Measurements from ENCODE around the gene PRB4. TPM values are rescaled to one million over a fixed set of nuclear protein-coding genes. Genes with fewer than 3 reads are reported as not detected.
A peak's percentile ranks its signal among the peaks of the same experiment; 100 is the strongest.

Gene PRB4
- total RNA-seq, 1 experiment from 2014 or later, result not detected

GRCh38 chr12:11347810-11348209, 37.6 kb upstream of the PRB4 start:
- H3K36me3 Mint-ChIP-seq (ENCODE audit: insufficient read depth in 1 of 3, low read depth in 3 of 3), result no peaks in the 10 kb centered on the region
- H3K4me2 ChIP-seq (ENCODE audit: insufficient read depth, insufficient read length, low read length), result no peak overlapping the region
- no peak overlapping the region for H2AFZ ChIP-seq (ENCODE audit: low read length)
- no peaks in the 10 kb centered on the region for H3K27me3 ChIP-seq (ENCODE audit: insufficient read depth, low read length)
- H3K23me2 ChIP-seq (ENCODE audit: insufficient read length, low read depth, low read length, poor library complexity, severe bottlenecking), result no peaks in the 10 kb centered on the region
- DNase-seq, result no peak
- H4K8ac ChIP-seq (replicated peaks; ENCODE audit: insufficient read length, low read depth, low read length), result no peak overlapping the region
- H3K27ac Mint-ChIP-seq, result no peak overlapping the region
- no peak overlapping the region for H3K9ac ChIP-seq (ENCODE audit: extremely low read depth, insufficient read length, low read length)
- H2BK5ac ChIP-seq (ENCODE audit: insufficient read length, low read length), result no peak overlapping the region
- no peaks in the 10 kb centered on the region for H3K79me2 ChIP-seq (ENCODE audit: insufficient read depth, low read length)
- no peaks in the 10 kb centered on the region for H3K4me1 ChIP-seq (ENCODE audit: insufficient read depth, low read length)
- no peak overlapping the region for H3K18ac ChIP-seq (ENCODE audit: insufficient read length, low read depth, low read length)
- H2BK12ac ChIP-seq (ENCODE audit: insufficient read length, low read depth, low read length), result no peak overlapping the region
- no peaks in the 10 kb centered on the region for H3K4me1 Mint-ChIP-seq
- H3K27ac ChIP-seq (ENCODE audit: insufficient read length, low read depth, low read length), result no peak overlapping the region
- no peak overlapping the region for H3K4me3 Mint-ChIP-seq
- H2AK5ac ChIP-seq (ENCODE audit: insufficient read length, low read length), result no peak overlapping the region
- no peak overlapping the region for H4K91ac ChIP-seq (ENCODE audit: insufficient read length, low read depth, low read length)
- H4K5ac ChIP-seq (ENCODE audit: insufficient read length, low read depth, low read length), result no peak overlapping the region
- no peak overlapping the region for H3T11ph ChIP-seq (ENCODE audit: low read length)
- no peaks in the 10 kb centered on the region for H4K20me1 ChIP-seq (ENCODE audit: control insufficient read depth, insufficient read depth, insufficient read length)
- H3K14ac ChIP-seq (ENCODE audit: insufficient read depth, low read length), result no peak overlapping the region
- no peaks in the 10 kb centered on the region for H3K79me1 ChIP-seq (ENCODE audit: insufficient read depth, low read depth, low read length, poor library complexity, severe bottlenecking)
- H3K9me3 ChIP-seq (ENCODE audit: control insufficient read depth, low read depth, low read length), result no peaks in the 10 kb centered on the region
- H2BK20ac ChIP-seq (ENCODE audit: low read depth, low read length, poor library complexity, severe bottlenecking), result no peak overlapping the region
- no CpG with 5 or more reads among the region's 6 CpGs for WGBS (ENCODE audit: extremely low coverage, insufficient read length, low lambda C conversion rate)
- H2BK120ac ChIP-seq (ENCODE audit: low read depth, low read length, poor library complexity, severe bottlenecking), result no peak overlapping the region
- H3K23ac ChIP-seq (ENCODE audit: insufficient read length, low read depth, low read length), result no peak overlapping the region
- TF ChIP-seq CTCF (conservative IDR thresholded peaks at IDR 0.05), result peak; percentile 58
- no peak overlapping the region for H3K56ac ChIP-seq (ENCODE audit: insufficient read length, low read depth, low read length)
- H2BK15ac ChIP-seq (ENCODE audit: low read depth, low read length), result no peak overlapping the region
- H3K4ac ChIP-seq (ENCODE audit: low read depth, low read length), result no peak overlapping the region
- H3K27me3 Mint-ChIP-seq (ENCODE audit: low read depth), result no peaks in the 10 kb centered on the region
- no peaks in the 10 kb centered on the region for H3K9me3 Mint-ChIP-seq
